ENCODE measurements around the gene RNPS1.

The RNPS1 gene

DNA sequence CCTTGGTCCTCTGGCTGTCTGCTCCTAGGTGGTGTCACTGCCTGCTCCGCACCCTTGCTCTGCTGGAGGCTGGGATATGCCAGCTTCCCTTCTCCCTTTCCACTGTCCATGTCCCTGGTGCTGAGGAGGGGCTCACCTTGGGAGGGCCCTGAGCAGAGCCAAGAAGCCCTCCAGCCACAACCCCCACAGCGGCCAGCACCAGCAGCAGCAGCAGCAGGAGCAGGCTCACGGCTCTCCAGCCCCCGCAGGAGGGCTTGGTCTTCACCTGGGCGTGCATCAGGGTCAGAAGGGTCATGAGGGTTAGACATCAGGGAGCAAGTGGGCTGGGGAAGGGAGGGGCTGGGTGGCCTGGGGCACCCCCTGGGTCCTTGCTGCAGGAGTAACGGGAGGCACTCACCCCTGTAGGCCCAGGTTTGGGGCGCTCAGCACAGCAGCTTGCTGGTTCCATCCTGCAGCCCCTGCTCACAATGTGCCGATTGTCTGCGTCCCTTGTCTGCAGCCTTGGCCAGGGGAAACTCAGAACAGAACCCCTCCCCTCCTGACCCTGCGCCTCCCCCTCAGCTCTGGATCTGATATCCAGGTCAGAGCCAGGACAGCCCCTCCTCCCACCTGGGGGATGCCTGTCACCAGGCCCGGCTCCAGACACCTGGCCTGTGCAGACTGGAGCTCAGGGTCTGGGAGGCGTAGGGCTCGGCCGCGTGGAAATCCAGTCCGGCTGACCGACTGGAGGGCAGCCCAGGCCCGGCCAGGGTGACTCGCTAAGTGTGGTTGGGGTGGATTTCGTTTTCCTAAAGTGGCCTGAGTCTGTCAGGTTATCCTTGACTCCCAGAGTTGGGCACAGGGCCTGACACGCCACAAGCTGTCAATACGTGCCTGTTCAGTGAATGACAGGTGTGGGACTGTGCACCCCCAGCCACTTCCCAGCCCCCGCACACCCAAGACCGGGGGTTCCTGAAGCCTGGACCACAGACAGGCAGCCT, 57.2 kb downstream of the RNPS1 start, which contains the start of gene BRICD5:
BRICD5 (minus strand) TSS at position 478 of the 980 bp plus-strand sequence; CDS start at position 448, 30 bp downstream.
- no peak for FAIRE-seq

GRCh38 chr16:2210009-2210332, 58.0 kb downstream of the RNPS1 start:
- FAIRE-seq = no peak

GRCh38 chr16:2209258-2210008, 58.5 kb downstream of the RNPS1 start:
- no peak for FAIRE-seq

DNA sequence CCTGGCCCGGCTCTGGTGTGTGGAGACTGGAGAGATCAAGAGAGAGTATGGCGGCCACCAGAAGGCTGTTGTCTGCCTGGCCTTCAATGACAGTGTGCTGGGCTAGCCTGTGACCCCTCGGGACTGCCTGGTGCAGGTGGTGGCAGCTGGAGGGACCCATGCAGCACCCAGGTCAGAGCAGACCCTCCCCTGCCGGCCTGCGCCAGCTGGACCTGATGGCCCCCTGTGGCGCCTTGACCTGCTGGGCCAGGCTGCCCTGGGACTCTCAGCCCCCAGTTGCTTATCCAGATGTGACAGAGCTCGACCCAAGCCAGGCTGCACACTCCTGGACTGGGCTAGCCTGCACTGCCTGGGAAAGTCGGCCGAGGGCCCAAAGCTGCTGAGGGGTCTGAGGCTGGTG, 59.2 kb downstream of the RNPS1 start:
- no peak for FAIRE-seq

DNA sequence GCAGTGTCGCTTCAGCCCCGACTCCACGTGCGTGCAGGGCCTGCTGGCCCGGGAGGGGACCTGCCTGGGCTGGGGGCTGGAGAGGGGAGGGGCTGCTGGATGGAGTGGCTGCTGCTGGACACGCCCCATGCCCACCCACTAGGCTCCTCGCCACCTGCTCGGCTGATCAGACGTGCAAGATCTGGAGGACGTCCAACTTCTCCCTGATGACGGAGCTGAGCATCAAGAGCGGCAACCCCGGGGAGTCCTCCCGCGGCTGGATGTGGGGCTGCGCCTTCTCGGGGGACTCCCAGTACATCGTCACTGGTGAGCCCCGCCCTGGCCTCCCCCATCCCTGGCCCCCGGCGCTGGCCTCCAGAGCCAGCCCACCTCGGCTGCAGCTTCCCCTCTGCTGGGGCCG, 59.6 kb downstream of the RNPS1 start:
- FAIRE-seq = no peak

- no peak for FAIRE-seq
Measured at GRCh38 chr16:2207872-2208271, 60.1 kb downstream of the RNPS1 start.

DNA sequence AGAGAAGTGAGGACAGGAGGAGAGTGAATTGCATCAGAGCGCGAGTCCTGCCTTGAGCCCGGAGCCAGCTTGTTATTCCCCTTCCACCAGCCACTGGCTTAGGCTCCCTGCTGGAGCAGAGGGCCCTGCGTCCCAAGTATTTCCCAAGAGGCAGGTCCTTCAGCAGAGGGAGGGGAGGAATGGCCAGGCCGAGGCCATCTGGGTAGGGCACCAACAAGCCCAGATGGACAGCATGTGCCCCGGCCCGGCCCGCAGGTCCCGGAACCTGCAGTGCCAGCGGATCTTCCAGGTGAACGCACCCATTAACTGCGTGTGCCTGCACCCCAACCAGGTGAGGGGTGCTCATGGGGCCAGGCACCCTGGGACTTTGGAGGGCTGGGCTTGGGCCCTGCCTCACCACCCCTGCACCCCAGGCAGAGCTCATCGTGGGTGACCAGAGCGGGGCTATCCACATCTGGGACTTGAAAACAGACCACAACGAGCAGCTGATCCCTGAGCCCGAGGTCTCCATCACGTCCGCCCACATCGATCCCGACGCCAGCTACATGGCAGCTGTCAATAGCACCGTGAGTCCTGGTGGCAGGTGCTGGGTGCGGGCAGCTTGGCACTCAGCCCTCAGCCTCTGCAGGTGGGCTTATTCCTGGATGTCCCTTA, 61.0 kb downstream of the RNPS1 start:
- no peak for FAIRE-seq

DNA sequence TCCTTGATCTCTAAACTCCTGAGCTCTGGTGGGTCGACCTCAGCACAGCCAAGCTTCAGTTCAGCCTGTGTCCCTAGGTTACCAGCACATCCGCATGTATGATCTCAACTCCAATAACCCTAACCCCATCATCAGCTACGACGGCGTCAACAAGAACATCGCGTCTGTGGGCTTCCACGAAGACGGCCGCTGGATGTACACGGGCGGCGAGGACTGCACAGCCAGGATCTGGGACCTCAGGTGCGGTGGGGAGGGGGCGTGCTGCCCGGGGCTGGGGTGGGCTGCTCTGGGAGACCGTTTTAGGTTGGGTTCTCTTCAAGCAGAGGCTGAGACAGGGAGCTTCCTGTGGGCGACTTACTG, 61.5 kb downstream of the RNPS1 start:
- no peak for FAIRE-seq

DNA sequence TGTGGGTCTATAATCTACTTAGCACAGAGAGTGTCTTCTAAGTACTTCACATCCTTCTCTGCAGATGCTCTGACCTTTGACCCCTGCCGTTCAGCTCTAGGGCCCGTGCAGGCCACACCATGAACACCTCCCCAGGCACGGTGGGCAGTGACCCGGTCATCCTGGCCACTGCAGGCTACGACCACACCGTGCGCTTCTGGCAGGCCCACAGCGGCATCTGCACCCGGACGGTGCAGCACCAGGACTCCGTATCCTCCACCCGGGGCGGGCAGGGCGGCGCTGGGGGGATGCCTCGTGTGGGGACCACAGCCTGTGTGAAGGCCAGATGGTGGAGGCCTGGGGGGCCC, 62.0 kb downstream of the RNPS1 start:
- FAIRE-seq = no peak

DNA sequence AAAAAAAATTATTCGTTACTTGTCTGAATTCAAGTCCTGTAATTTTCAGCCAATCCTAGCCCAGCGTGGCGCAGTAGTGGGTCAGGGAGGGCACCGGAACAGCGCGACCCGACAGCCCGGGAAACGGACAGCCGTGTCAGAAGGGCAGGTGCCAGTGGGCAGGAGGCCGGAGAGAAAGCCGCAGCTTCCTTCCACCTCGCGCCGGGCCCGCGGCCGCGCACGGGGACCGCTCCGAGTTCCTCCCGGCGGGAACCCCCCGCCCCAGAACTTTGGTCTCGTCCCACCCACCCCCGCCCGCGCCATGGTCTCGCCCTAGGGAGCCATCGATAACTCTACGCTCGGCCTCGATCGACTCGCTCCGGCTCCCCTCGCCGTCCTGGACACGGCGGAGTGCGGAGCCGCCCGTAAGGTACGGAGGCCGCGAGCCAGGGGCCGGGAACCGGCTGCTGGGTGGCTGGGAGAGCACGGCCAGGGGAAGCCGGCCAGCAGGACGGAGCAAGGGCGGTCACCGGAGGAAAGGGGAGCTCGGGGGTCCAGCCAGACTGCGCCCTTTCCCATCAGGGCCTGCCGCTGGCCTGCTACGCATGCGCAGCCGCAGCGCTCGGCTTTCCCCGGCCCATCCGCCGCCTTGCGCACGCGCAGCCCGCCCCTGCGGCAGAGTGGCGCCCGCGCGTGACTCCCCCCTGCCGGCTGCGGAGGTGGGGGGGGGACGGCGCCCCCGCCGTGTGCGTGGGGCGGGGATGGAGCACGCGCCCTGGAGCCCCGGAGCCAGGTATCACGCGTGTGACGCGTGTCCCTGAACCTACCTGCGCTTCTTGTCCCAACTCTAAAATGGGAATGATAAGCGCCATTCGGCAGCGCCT, 62.6 kb downstream of the RNPS1 start, which contains the start of gene MLST8:
MLST8 (plus strand) TSS at position 351 of the 863 bp plus-strand sequence. CDS start 632 bp downstream, outside the sequence.
- no peak for FAIRE-seq

GRCh38 chr16:2204416-2205103, 63.4 kb downstream of the RNPS1 start:
- no peak for FAIRE-seq
